Activated T-cell treated with anti-CD3 and anti-CD28 coated beads for 24 hours (primary cell): ENCODE data around the gene TRIM71.
"Not testable (repeated sequence)": the region's sequence is repeated elsewhere in the genome, so short reads cannot be mapped to it uniquely, and the experiment has no call there.

Experiments used
- DNase-seq: peaks from one replicate; pipeline ENCODE4 v3.0.0-alpha.2; 2020; ENCODE audit warnings: low read depth

TRIM71 gene

GRCh38 chr3:32819551-32820348, 2.0 kb downstream of the TRIM71 start:
- no peak for DNase-seq

DNA sequence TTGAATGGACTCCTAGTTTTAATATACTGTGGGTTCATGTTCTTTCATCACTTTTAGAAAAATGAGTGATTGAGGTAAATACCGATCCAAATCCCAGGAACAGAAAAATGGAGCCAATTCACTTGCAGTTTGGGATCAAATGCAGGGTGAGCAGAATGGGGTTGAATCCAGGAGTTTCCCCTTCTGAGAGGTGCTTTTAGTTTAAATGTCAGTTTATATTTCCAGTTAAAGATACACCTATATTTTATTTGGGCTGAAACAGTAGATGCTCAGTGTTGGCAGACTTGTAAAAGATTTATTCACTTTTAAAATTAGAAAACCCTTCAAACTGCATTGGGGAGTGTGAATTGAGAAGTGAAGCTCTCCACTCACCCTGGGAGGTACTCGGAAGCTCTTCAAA, 2.6 kb downstream of the TRIM71 start:
- DNase-seq, result no peak

GRCh38 chr3:32820971-32821685, 3.3 kb downstream of the TRIM71 start:
- no peak for DNase-seq

GRCh38 chr3:32821686-32822296, 4.0 kb downstream of the TRIM71 start:
- DNase-seq, result no peak

GRCh38 chr3:32822609-32823498, 5.1 kb downstream of the TRIM71 start:
- no peak for DNase-seq

GRCh38 chr3:32823641-32824184, 5.9 kb downstream of the TRIM71 start:
- DNase-seq, result not testable (repeated sequence)

GRCh38 chr3:32825601-32826375, 8.0 kb downstream of the TRIM71 start:
- DNase-seq, result no peak

- DNase-seq, result no peak
Observed at GRCh38 chr3:32831062-32831461, 13.3 kb downstream of the TRIM71 start.

- no peak for DNase-seq
Observed at GRCh38 chr3:32831791-32832190, 14.0 kb downstream of the TRIM71 start.

DNA sequence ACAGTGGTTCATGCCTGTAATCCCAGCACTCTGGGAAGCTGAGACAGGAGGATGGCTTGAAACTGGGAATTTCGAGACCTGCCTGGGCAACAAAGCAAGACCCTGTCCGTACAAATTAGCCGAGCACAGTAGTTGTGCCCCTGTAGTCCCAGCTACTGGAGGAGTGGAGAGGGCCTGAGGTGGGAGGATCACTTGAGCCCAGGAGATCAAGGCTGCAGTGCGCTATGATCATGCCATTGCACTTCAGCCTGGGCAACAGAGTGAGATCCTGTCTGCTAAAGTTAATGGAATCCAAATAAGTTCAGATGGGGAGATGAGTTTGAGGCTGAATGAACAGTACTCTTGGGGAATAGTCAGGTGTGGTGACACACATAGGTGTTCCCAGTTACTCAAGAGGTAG, 14.4 kb downstream of the TRIM71 start:
- DNase-seq, result no peak

- no peak for DNase-seq
Observed at GRCh38 chr3:32835049-32835371, 17.2 kb downstream of the TRIM71 start.

DNA sequence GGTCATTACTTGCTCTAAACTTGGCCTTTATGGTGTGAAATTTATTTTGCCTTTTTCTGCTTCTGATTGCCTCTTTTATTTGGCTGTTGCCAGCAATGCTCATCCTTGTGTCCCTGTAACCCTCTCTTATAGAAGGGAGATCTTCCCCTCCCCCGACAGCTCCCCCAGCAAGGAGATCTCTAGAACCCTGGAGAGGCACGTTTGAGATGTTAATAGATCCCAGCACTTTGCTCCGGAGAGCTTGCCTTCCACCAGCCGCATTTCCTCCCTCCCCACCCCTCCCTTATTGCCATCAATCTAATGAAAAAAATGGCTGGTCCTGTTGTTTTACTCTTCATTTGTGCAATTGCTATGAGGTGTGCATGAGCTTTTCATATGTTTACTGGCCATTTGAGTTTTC, 18.2 kb downstream of the TRIM71 start:
- DNase-seq, result no peak

- no peak for DNase-seq
Observed at GRCh38 chr3:32836601-32837000, 18.8 kb downstream of the TRIM71 start.

DNA sequence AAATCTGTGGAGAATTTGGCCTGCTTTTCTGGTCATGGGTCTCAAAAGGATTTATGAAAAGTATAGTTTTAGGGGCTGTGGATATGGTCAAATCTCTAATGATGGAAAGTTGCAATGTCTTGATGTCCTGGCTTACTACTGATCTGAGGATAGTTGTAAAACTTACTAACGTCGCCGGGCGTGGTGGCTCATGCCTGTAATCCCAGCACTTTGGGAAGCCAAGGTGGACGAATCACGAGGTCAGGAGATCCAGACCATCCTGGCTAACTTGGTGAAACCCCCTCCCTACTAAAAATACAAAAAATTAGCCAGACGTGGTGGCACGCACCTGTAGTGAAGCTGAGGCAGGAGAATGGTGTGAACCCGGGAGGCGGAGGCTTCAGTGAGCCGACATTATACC, 19.6 kb downstream of the TRIM71 start:
- DNase-seq, result no peak

DNA sequence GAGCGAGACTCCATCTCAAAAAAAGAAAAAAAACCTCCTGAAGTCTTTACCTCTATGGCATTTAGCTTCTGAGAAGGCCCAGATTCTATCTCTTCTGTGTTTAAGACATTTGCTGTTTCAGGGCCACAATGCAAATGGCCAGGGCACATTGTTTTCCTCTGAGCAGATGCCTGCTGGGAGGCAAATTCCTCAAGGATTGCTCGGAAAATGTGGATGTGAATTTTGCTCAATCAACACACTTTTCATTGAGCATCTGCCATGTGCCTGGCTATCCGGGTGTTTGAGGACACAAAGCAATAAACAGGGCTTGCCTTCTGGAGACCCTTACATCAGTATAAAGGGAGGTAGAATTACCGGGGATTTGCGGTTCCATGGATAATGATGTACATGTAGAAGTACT, 20.0 kb downstream of the TRIM71 start:
- DNase-seq, result no peak

- no peak for DNase-seq
Observed at GRCh38 chr3:32839714-32840085, 21.9 kb downstream of the TRIM71 start.

GRCh38 chr3:32840086-32840841, 22.5 kb downstream of the TRIM71 start:
- DNase-seq, result no peak

GRCh38 chr3:32841341-32841740, 23.5 kb downstream of the TRIM71 start:
- no peak for DNase-seq

DNA sequence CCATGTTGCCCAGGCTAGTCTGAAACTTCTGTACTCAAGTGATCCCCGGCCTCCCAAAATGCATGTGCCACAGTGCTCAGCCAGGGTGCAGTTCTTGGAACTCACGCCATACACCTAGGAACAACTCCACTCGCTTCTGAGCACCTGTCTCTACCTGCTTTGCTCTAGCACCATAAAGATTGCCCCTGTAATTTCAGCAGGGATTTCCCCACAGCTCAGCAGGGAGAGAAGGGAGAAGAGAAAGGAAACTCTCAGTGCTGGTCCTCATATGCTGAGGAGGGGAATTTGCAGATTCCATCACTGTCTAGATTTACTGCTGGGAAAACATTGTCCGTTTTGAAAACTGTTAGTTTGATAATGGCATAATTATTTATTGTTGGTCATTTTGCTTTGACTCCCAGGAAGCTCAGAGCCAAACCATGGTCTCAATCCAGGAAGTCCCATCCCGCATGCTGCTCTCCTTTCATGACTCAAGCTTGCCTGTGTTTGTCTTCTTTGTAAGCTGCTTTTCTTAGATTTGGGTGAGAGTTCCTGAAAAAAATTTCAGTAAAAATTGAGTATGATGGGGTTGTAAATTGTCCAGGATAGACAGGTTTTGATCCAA, 24.2 kb downstream of the TRIM71 start:
- DNase-seq, result no peak

GRCh38 chr3:32842531-32842931, 24.7 kb downstream of the TRIM71 start:
- DNase-seq, result no peak
